HEK293T (cell line): ENCODE results near the gene LAMC1.
A peak's percentile ranks its signal among the peaks of the same experiment; 100 is the strongest.

Experiments
- CTCF ChIA-PET: fragments of 350-600 bp; formaldehyde crosslinking; extraction: SDS; loops from one replicate; lab custom pipeline; 2021; ENCODE audit warnings: antibody characterized with exemption, inconsistent platforms; lab: Yijun Ruan, JAX
- POLR2A ChIA-PET: fragments of 350-600 bp; formaldehyde crosslinking; extraction: SDS; loops from one replicate; lab custom pipeline; 2020; ENCODE audit warnings: antibody characterized with exemption, inconsistent platforms; lab: Yijun Ruan, JAX
- DNase-seq: peaks from one replicate; pipeline ENCODE4 v3.0.0; 2012; ENCODE audit warnings: mixed read lengths; ENCODE audit errors: extremely low spot score
- ARNT ChIP-seq: fragments of 450-650 bp; IDR thresholded peaks from 2 replicates; pipeline ENCODE4 v1.6.1; 2017; ENCODE audit warnings: mild to moderate bottlenecking
- BHLHE40 ChIP-seq: fragments of 450-650 bp; IDR thresholded peaks from 2 replicates; pipeline ENCODE4 v1.6.1; 2016; ENCODE audit warnings: mild to moderate bottlenecking, moderate library complexity, borderline replicate concordance
- CTBP1 ChIP-seq: fragments of 450-650 bp; IDR thresholded peaks from 2 replicates; pipeline ENCODE4 v1.6.1; 2016; ENCODE audit warnings: borderline replicate concordance
- ELF4 ChIP-seq: fragments of 450-650 bp; IDR thresholded peaks from 2 replicates; pipeline ENCODE4 v1.6.1; 2017; ENCODE audit warnings: antibody characterized with exemption
- FOXA1 ChIP-seq: fragments of 450-650 bp; IDR thresholded peaks from 2 replicates; pipeline ENCODE4 v1.6.1; 2016; ENCODE audit warnings: mild to moderate bottlenecking
- FOXK2 ChIP-seq: fragments of 450-650 bp; IDR thresholded peaks from 2 replicates; pipeline ENCODE4 v1.6.1; 2016; ENCODE audit warnings: mild to moderate bottlenecking
- FOXM1 ChIP-seq: fragments of 450-650 bp; IDR thresholded peaks from 2 replicates; pipeline ENCODE4 v1.6.1; 2017; ENCODE audit warnings: mild to moderate bottlenecking, borderline replicate concordance
- HDGF ChIP-seq: fragments of 450-650 bp; IDR thresholded peaks from 2 replicates; pipeline ENCODE4 v1.6.1; 2017; ENCODE audit warnings: antibody characterized with exemption, borderline replicate concordance
- L3MBTL2 ChIP-seq: fragments of 450-650 bp; conservative IDR thresholded peaks from 2 replicates; pipeline ENCODE4 v1.6.1; 2016; ENCODE audit warnings: mild to moderate bottlenecking
- LEF1 ChIP-seq: fragments of 450-650 bp; IDR thresholded peaks from 2 replicates; pipeline ENCODE4 v1.6.1; 2017; ENCODE audit warnings: mild to moderate bottlenecking, borderline replicate concordance
- NFRKB ChIP-seq: fragments of 450-650 bp; IDR thresholded peaks from 2 replicates; pipeline ENCODE4 v1.6.1; 2016; ENCODE audit warnings: mild to moderate bottlenecking, moderate library complexity
- SP1 ChIP-seq: fragments of 450-650 bp; IDR thresholded peaks from 2 replicates; pipeline ENCODE4 v1.6.1; 2017
- SUZ12 ChIP-seq: fragments of 450-650 bp; IDR thresholded peaks from 2 replicates; pipeline ENCODE4 v1.6.1; 2016; ENCODE audit warnings: mild to moderate bottlenecking
- TARDBP ChIP-seq: fragments of 450-650 bp; IDR thresholded peaks from 2 replicates; pipeline ENCODE4 v1.6.1; 2016
- ZNF384 ChIP-seq: fragments of 450-650 bp; IDR thresholded peaks from 2 replicates; pipeline ENCODE4 v1.6.1; 2016
- TF ChIP-seq, protein P1 (sequence below): fragments of 450-650 bp; IDR thresholded peaks from 2 replicates; pipeline ENCODE4 v1.6.1; 2016

The LAMC1 gene

DNA sequence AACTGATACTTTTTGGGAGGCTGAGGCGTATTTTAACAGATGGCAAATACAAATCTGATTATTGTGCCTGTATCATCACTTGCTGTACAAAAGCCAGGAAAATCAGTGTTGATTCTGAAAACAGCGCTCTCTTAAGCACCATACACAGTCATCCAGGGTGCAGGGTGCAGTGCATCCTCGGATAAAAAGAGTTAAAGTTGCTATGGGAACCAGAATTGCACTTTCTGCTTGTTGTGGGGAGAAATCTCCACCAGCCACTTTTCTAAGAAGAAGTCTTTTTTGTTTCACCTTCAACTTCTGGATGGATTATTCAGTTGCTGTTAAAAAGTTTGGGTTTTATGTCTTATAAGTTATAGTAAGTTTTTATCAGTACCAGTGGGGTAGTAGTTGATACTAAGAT lies 3.8 kb downstream of the LAMC1 start:
- POLR2A ChIA-PET = interaction anchor here (1.0 to 2.7 kb wide), 2 partner anchors 17 to 208 kb away, joined by 3 to 11 read pairs; no protein-coding TSS in a partner anchor
- no peak for DNase-seq
- CTCF ChIA-PET = interaction anchor here (0.9 to 2.6 kb wide), 3 partner anchors 64 to 208 kb away, joined by 4 to 12 read pairs (median 9); no protein-coding TSS in a partner anchor
- TF ChIP-seq BHLHE40 = no peak

GRCh38 chr1:183027791-183028190 lies 4.6 kb downstream of the LAMC1 start:
- no peak for DNase-seq
- TF ChIP-seq FOXM1 = no peak
- no peak for TF ChIP-seq BHLHE40
- TF ChIP-seq SUZ12 = no peak
- TF ChIP-seq SP1 = no peak
- TF ChIP-seq, protein P1, sequence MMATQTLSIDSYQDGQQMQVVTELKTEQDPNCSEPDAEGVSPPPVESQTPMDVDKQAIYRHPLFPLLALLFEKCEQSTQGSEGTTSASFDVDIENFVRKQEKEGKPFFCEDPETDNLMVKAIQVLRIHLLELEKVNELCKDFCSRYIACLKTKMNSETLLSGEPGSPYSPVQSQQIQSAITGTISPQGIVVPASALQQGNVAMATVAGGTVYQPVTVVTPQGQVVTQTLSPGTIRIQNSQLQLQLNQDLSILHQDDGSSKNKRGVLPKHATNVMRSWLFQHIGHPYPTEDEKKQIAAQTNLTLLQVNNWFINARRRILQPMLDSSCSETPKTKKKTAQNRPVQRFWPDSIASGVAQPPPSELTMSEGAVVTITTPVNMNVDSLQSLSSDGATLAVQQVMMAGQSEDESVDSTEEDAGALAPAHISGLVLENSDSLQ = no peak
- TF ChIP-seq CTBP1 = no peak
- TF ChIP-seq LEF1 = no peak
- TF ChIP-seq ARNT = no peak
- TF ChIP-seq NFRKB = no peak
- TF ChIP-seq TARDBP = no peak
- TF ChIP-seq FOXA1 = no peak
- no peak for TF ChIP-seq HDGF
- TF ChIP-seq ELF4 = no peak
- TF ChIP-seq L3MBTL2 = no peak
- no peak for TF ChIP-seq FOXK2
- TF ChIP-seq ZNF384 = no peak
- POLR2A ChIA-PET = interaction anchor here (1.0 to 2.7 kb wide), 2 partner anchors 16 to 207 kb away, joined by 3 to 11 read pairs; no protein-coding TSS in a partner anchor
- CTCF ChIA-PET = interaction anchor here (0.9 to 2.6 kb wide), 3 partner anchors 65 to 207 kb away, joined by 4 to 12 read pairs (median 9); no protein-coding TSS in a partner anchor

GRCh38 chr1:183029591-183030000 lies 6.4 kb downstream of the LAMC1 start:
- CTCF ChIA-PET = no interaction called here
- POLR2A ChIA-PET = no interaction called here
- TF ChIP-seq LEF1 = no peak
- no peak for TF ChIP-seq CTBP1
- TF ChIP-seq SP1 = no peak
- TF ChIP-seq BHLHE40 = no peak
- TF ChIP-seq ELF4 = no peak
- no peak for TF ChIP-seq FOXK2
- TF ChIP-seq FOXA1 = no peak
- no peak for TF ChIP-seq ZNF384
- no peak for TF ChIP-seq L3MBTL2
- TF ChIP-seq, protein P1 = no peak
- no peak for TF ChIP-seq TARDBP
- no peak for TF ChIP-seq HDGF
- no peak for TF ChIP-seq SUZ12
- no peak for DNase-seq

DNA sequence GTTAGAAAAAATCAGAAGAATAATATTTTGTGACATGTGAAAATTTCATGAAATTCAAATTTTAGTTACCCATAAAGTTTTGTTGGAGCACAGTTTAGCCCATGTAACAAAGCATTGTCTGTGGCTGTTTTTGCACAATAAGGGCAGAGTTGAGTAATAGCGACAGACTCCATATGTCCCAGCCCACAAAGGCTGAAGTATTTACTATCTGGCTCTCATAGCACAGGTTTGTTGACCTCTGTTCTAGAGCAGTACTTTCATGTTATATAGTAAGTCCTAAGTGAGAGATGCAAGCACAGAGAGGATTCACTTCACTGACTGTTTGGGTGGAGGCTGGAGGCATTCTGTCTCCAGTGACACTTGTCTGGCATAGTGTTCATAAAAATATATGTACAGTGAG lies 6.8 kb downstream of the LAMC1 start:
- CTCF ChIA-PET = no interaction called here
- POLR2A ChIA-PET = no interaction called here
- TF ChIP-seq FOXK2 (no peak), SUZ12 (no peak), SP1 (no peak), CTBP1 (no peak), LEF1 (no peak), BHLHE40 (no peak), ZNF384 (no peak), ELF4 (no peak), HDGF (no peak), FOXA1 (no peak), FOXM1 (no peak), ARNT (no peak)
- TF ChIP-seq, protein P1 = no peak
- no peak for DNase-seq

DNA sequence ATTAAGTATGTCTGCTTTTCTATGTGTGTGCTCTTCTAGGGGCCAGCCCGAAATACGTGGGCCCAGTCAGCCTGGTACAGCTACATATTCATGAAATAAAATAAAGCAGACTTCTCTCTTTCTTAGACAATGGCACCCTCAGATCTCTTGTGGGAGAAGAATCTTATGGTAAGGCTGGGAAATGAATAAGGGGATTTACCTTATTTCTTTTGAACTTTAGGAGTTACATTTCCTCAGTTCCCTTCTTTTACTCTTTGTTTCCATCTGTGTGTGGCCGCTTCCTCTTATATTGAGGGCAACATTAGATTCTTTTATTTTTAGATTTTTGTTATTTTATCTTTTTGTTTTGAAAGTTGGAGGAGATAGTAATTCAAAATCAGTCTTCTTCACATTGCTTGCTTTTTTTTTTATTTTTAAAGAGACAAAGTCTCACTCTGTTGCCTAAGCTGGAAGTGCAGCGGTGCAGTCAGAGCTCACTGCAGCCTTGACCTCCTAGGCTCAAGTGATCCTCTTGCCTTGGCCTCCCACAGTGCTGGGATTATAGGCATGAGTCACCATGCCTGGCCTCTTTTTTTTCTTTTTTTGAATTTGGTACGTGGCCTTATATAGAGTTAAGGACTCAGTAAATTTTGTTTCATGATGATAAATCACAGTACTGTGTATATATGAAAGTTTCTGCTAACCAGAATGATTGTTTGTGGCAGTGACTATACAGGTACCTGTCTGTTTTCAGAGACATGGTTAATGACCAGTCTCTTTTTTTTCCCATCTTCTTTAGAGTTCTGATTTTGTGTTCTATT lies 9.1 kb downstream of the LAMC1 start:
- DNase-seq = no peak
- CTCF ChIA-PET = interaction anchor here (1.1 kb wide), 1 partner anchor 203 kb away, joined by 5 read pairs; no protein-coding TSS in a partner anchor
- POLR2A ChIA-PET = interaction anchor here (0.7 to 2.6 kb wide), 2 partner anchors 185 to 202 kb away, joined by 4 to 7 read pairs; no protein-coding TSS in a partner anchor
- TF ChIP-seq ZNF384 (peak; percentile 99), FOXM1 (no peak), SUZ12 (no peak), FOXK2 (no peak), L3MBTL2 (no peak), HDGF (no peak), CTBP1 (peak; percentile 81; the same call in 1 of the 2 replicates), FOXA1 (no peak), ARNT (no peak), LEF1 (no peak)
- TF ChIP-seq, protein P1 = peak; percentile 53
